ENCODE data around the gene PDK2. TPM values are rescaled to one million over a fixed set of nuclear protein-coding genes. Genes with fewer than 3 reads are reported as not detected.

The PDK2 gene
- total and polyA plus RNA-seq, 2 experiments from 2014 or later = 12.0 to 15.9 TPM

DNA sequence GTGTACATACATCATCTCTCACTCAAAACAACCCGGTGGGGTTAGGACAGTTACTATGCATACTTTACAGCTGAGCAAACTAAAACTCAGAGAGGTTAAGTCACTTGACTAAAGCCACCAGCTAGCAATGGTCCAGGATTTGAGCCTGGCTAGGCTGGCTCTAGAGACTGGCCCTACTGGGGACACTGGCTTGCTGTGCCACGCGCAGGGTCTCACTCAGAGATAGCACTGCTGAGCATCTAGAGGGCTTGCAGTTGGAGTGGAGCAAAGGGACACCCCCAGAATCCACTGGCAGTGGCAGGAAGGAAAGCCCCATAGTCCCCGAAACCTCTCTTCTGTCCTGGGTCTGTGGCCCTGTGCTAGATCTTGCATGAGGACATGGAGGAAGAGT lies 23.7 kb downstream of the PDK2 start:
- Histone ChIP-seq H3K27ac (ENCODE audit: low read depth) (no peak overlapping the region), H3K4me3 (no peak overlapping the region), H3F3A (replicated peaks; ENCODE audit: low read depth) (peaks cover 6% of the 10 kb centered on the region; the same call in 1 of the 2 replicates), H4K20me1 (replicated peaks; ENCODE audit: insufficient read depth) (no peaks in the 10 kb centered on the region), H3K4me1 (ENCODE audit: insufficient read depth) (peaks cover 21% of the 10 kb centered on the region; the same call in 1 of the 2 replicates), H3K27me3 (ENCODE audit: insufficient read depth) (peaks cover 44% of the 10 kb centered on the region), H3K36me3 (ENCODE audit: insufficient read depth) (no peaks in the 10 kb centered on the region), H3K9me2 (ENCODE audit: insufficient read depth) (no peaks in the 10 kb centered on the region), H3K79me2 (replicated peaks; ENCODE audit: insufficient read depth) (no peaks in the 10 kb centered on the region), H2AFZ (no peak overlapping the region), H3K4me2 (no peak overlapping the region)
- Mint-ChIP-seq H3K4me1 (peaks cover 36% of the 10 kb centered on the region), H3K27me3 (ENCODE audit: insufficient read depth, low read depth, poor library complexity) (peaks cover 43% of the 10 kb centered on the region), H3K4me3 (no peak overlapping the region), H3K27ac (no peak overlapping the region), H3K9me3 (no peaks in the 10 kb centered on the region), H3K36me3 (ENCODE audit: low read depth) (peaks cover 4% of the 10 kb centered on the region; the same call in 2 of the 3 replicates)
- TF ChIP-seq, protein P1, sequence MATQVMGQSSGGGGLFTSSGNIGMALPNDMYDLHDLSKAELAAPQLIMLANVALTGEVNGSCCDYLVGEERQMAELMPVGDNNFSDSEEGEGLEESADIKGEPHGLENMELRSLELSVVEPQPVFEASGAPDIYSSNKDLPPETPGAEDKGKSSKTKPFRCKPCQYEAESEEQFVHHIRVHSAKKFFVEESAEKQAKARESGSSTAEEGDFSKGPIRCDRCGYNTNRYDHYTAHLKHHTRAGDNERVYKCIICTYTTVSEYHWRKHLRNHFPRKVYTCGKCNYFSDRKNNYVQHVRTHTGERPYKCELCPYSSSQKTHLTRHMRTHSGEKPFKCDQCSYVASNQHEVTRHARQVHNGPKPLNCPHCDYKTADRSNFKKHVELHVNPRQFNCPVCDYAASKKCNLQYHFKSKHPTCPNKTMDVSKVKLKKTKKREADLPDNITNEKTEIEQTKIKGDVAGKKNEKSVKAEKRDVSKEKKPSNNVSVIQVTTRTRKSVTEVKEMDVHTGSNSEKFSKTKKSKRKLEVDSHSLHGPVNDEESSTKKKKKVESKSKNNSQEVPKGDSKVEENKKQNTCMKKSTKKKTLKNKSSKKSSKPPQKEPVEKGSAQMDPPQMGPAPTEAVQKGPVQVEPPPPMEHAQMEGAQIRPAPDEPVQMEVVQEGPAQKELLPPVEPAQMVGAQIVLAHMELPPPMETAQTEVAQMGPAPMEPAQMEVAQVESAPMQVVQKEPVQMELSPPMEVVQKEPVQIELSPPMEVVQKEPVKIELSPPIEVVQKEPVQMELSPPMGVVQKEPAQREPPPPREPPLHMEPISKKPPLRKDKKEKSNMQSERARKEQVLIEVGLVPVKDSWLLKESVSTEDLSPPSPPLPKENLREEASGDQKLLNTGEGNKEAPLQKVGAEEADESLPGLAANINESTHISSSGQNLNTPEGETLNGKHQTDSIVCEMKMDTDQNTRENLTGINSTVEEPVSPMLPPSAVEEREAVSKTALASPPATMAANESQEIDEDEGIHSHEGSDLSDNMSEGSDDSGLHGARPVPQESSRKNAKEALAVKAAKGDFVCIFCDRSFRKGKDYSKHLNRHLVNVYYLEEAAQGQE (IDR thresholded peaks at IDR 0.05; ENCODE audit: unreplicated experiment) = no peak
- TF ChIP-seq ZNF331 (CRISPR knock-in tag; IDR thresholded peaks at IDR 0.05; ENCODE audit: low read depth) = no peak
- TF ChIP-seq CREB1 (CRISPR knock-in tag; IDR thresholded peaks at IDR 0.05; ENCODE audit: low read depth) = no peak
- TF ChIP-seq NANOG (IDR thresholded peaks at IDR 0.05; ENCODE audit: borderline replicate concordance) = no peak
- no peak for TF ChIP-seq ZNF114 (CRISPR knock-in tag; IDR thresholded peaks at IDR 0.05)
- TF ChIP-seq JUNB (IDR thresholded peaks at IDR 0.05; ENCODE audit: unreplicated experiment) = no peak
- no peak for TF ChIP-seq EZH2 (IDR thresholded peaks at IDR 0.05; ENCODE audit: low read depth, unreplicated experiment)
- TF ChIP-seq STAT1 (IDR thresholded peaks at IDR 0.05; ENCODE audit: unreplicated experiment) = no peak
- TF ChIP-seq, protein P2, sequence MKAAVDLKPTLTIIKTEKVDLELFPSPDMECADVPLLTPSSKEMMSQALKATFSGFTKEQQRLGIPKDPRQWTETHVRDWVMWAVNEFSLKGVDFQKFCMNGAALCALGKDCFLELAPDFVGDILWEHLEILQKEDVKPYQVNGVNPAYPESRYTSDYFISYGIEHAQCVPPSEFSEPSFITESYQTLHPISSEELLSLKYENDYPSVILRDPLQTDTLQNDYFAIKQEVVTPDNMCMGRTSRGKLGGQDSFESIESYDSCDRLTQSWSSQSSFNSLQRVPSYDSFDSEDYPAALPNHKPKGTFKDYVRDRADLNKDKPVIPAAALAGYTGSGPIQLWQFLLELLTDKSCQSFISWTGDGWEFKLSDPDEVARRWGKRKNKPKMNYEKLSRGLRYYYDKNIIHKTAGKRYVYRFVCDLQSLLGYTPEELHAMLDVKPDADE (IDR thresholded peaks at IDR 0.05) = no peak
- TF ChIP-seq, protein P3, sequence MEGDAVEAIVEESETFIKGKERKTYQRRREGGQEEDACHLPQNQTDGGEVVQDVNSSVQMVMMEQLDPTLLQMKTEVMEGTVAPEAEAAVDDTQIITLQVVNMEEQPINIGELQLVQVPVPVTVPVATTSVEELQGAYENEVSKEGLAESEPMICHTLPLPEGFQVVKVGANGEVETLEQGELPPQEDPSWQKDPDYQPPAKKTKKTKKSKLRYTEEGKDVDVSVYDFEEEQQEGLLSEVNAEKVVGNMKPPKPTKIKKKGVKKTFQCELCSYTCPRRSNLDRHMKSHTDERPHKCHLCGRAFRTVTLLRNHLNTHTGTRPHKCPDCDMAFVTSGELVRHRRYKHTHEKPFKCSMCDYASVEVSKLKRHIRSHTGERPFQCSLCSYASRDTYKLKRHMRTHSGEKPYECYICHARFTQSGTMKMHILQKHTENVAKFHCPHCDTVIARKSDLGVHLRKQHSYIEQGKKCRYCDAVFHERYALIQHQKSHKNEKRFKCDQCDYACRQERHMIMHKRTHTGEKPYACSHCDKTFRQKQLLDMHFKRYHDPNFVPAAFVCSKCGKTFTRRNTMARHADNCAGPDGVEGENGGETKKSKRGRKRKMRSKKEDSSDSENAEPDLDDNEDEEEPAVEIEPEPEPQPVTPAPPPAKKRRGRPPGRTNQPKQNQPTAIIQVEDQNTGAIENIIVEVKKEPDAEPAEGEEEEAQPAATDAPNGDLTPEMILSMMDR (conservative IDR thresholded peaks at IDR 0.05; ENCODE audit: low read depth in 2 of 2) = no peak
- no peak for TF ChIP-seq EZH2phosphoT487 (IDR thresholded peaks at IDR 0.05; ENCODE audit: unreplicated experiment)
- no peak for TF ChIP-seq POLR2AphosphoS5 (IDR thresholded peaks at IDR 0.05; ENCODE audit: low read depth)
- TF ChIP-seq, protein P4, sequence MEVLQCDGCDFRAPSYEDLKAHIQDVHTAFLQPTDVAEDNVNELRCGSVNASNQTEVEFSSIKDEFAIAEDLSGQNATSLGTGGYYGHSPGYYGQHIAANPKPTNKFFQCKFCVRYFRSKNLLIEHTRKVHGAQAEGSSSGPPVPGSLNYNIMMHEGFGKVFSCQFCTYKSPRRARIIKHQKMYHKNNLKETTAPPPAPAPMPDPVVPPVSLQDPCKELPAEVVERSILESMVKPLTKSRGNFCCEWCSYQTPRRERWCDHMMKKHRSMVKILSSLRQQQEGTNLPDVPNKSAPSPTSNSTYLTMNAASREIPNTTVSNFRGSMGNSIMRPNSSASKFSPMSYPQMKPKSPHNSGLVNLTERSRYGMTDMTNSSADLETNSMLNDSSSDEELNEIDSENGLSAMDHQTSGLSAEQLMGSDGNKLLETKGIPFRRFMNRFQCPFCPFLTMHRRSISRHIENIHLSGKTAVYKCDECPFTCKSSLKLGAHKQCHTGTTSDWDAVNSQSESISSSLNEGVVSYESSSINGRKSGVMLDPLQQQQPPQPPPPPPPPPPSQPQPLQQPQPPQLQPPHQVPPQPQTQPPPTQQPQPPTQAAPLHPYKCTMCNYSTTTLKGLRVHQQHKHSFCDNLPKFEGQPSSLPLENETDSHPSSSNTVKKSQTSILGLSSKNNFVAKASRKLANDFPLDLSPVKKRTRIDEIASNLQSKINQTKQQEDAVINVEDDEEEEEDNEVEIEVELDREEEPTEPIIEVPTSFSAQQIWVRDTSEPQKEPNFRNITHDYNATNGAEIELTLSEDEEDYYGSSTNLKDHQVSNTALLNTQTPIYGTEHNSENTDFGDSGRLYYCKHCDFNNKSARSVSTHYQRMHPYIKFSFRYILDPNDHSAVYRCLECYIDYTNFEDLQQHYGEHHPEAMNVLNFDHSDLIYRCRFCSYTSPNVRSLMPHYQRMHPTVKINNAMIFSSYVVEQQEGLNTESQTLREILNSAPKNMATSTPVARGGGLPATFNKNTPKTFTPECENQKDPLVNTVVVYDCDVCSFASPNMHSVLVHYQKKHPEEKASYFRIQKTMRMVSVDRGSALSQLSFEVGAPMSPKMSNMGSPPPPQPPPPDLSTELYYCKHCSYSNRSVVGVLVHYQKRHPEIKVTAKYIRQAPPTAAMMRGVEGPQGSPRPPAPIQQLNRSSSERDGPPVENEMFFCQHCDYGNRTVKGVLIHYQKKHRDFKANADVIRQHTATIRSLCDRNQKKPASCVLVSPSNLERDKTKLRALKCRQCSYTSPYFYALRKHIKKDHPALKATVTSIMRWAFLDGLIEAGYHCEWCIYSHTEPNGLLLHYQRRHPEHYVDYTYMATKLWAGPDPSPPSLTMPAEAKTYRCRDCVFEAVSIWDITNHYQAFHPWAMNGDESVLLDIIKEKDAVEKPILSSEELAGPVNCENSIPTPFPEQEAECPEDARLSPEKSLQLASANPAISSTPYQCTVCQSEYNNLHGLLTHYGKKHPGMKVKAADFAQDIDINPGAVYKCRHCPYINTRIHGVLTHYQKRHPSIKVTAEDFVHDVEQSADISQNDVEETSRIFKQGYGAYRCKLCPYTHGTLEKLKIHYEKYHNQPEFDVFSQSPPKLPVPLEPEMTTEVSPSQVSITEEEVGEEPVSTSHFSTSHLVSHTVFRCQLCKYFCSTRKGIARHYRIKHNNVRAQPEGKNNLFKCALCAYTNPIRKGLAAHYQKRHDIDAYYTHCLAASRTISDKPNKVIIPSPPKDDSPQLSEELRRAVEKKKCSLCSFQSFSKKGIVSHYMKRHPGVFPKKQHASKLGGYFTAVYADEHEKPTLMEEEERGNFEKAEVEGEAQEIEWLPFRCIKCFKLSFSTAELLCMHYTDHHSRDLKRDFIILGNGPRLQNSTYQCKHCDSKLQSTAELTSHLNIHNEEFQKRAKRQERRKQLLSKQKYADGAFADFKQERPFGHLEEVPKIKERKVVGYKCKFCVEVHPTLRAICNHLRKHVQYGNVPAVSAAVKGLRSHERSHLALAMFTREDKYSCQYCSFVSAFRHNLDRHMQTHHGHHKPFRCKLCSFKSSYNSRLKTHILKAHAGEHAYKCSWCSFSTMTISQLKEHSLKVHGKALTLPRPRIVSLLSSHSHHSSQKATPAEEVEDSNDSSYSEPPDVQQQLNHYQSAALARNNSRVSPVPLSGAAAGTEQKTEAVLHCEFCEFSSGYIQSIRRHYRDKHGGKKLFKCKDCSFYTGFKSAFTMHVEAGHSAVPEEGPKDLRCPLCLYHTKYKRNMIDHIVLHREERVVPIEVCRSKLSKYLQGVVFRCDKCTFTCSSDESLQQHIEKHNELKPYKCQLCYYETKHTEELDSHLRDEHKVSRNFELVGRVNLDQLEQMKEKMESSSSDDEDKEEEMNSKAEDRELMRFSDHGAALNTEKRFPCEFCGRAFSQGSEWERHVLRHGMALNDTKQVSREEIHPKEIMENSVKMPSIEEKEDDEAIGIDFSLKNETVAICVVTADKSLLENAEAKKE (CRISPR knock-in tag; IDR thresholded peaks at IDR 0.05) = no peak
- DNase-seq (ENCODE audit: low spot score) (no peak), ATAC-seq (no peak)
